HFFc6 (cell line): ENCODE results near the gene SLC22A3. TPM values are rescaled to one million over a fixed set of nuclear protein-coding genes. Genes with fewer than 3 reads are reported as not detected.
A peak's percentile ranks its signal among the peaks of the same experiment; 100 is the strongest.

Experiments
- DNase-seq: peaks from one replicate; pipeline ENCODE4 v3.0.0-alpha.2; 2018
- H3K27ac Mint-ChIP-seq: 2 replicates; pipeline ENCODE4 v1.8.0; 2020; ENCODE audit warnings: mild to moderate bottlenecking, mixed read lengths
- H3K27me3 Mint-ChIP-seq: 2 replicates; pipeline ENCODE4 v1.8.0; 2021; ENCODE audit warnings: mild to moderate bottlenecking, moderate library complexity, mixed read lengths; ENCODE audit not compliant: insufficient read depth
- H3K36me3 Mint-ChIP-seq: 2 replicates; pipeline ENCODE4 v1.8.0; 2021; ENCODE audit warnings: low read depth, mixed read lengths
- H3K4me1 Mint-ChIP-seq: 2 replicates; pipeline ENCODE4 v1.8.0; 2020; ENCODE audit warnings: low read depth, mixed read lengths
- H3K4me3 Mint-ChIP-seq: 2 replicates; pipeline ENCODE4 v1.8.0; 2020; ENCODE audit warnings: mild to moderate bottlenecking, moderate library complexity, mixed read lengths
- H3K9me3 Mint-ChIP-seq: 2 replicates; pipeline ENCODE4 v1.8.0; 2020; ENCODE audit warnings: mild to moderate bottlenecking, mixed read lengths
- CTCF ChIP-seq: fragments of 200-600 bp; sonication (generic); IDR thresholded peaks from 2 replicates; pipeline ENCODE4 v1.5.0; 2021; ENCODE audit warnings: antibody characterized with exemption, mild to moderate bottlenecking
- total RNA-seq, 6 experiments: library from RNA; stranded (reverse); fragmentation: NEBNext Ultra II Directional; extraction: Animal tissue kit (Norgen Biotek cat#: 25700); gene quantifications; 2 replicates in 1 of 6; 3 replicates in 5 of 6; pipeline ENCODE4 v1.2.3, GENCODE V29; 2021

SLC22A3 gene
- total RNA-seq, 6 experiments from 2014 or later: not detected

GRCh38 chr6:160428818-160429619 is 80.8 kb downstream of the SLC22A3 start:
- Mint-ChIP-seq H3K27me3 (no peaks in the 10 kb centered on the region), H3K36me3 (no peaks in the 10 kb centered on the region), H3K9me3 (no peaks in the 10 kb centered on the region), H3K27ac (no peak overlapping the region), H3K4me1 (peaks cover 19% of the 10 kb centered on the region; the same call in 1 of the 2 replicates), H3K4me3 (no peak overlapping the region)
- TF ChIP-seq CTCF: no peak
- DNase-seq: no peak

- H3K9me3 Mint-ChIP-seq: no peaks in the 10 kb centered on the region
- H3K36me3 Mint-ChIP-seq: no peaks in the 10 kb centered on the region
- no peaks in the 10 kb centered on the region for H3K27me3 Mint-ChIP-seq
- peaks cover 19% of the 10 kb centered on the region; the same call in 1 of the 2 replicates for H3K4me1 Mint-ChIP-seq
- no peak for TF ChIP-seq CTCF
- H3K4me3 Mint-ChIP-seq: no peak overlapping the region
- no peak overlapping the region for H3K27ac Mint-ChIP-seq
- no peak for DNase-seq
These were observed 81.4 kb downstream of the SLC22A3 start for GRCh38 chr6:160429620-160429895.

- no peak for DNase-seq
- TF ChIP-seq CTCF: no peak
- Mint-ChIP-seq H3K36me3 (no peaks in the 10 kb centered on the region), H3K27me3 (no peaks in the 10 kb centered on the region), H3K9me3 (no peaks in the 10 kb centered on the region), H3K4me3 (no peak overlapping the region), H3K27ac (no peak overlapping the region), H3K4me1 (peaks cover 19% of the 10 kb centered on the region; the same call in 1 of the 2 replicates)
These were observed 82.0 kb downstream of the SLC22A3 start for GRCh38 chr6:160430203-160430602.

GRCh38 chr6:160430751-160431150 is 82.6 kb downstream of the SLC22A3 start:
- no peak for DNase-seq
- H3K4me1 Mint-ChIP-seq: peaks cover 19% of the 10 kb centered on the region; the same call in 1 of the 2 replicates
- TF ChIP-seq CTCF: no peak
- no peak overlapping the region for H3K4me3 Mint-ChIP-seq
- H3K27ac Mint-ChIP-seq: no peak overlapping the region
- no peaks in the 10 kb centered on the region for H3K9me3 Mint-ChIP-seq
- H3K36me3 Mint-ChIP-seq: no peaks in the 10 kb centered on the region
- H3K27me3 Mint-ChIP-seq: no peaks in the 10 kb centered on the region; the same call in 1 of the 2 replicates

- Mint-ChIP-seq H3K9me3 (no peaks in the 10 kb centered on the region), H3K27ac (no peak overlapping the region), H3K4me3 (no peak overlapping the region), H3K27me3 (no peaks in the 10 kb centered on the region; the same call in 1 of the 2 replicates), H3K36me3 (no peaks in the 10 kb centered on the region), H3K4me1 (peaks cover 19% of the 10 kb centered on the region; the same call in 1 of the 2 replicates)
- peak; percentile 70 for DNase-seq
- TF ChIP-seq CTCF: no peak
These were observed 83.0 kb downstream of the SLC22A3 start for GRCh38 chr6:160431226-160431625.
